ENCODE measurements around the gene TRIM28.

GRCh38 chr19:58557221-58558065, 13.6 kb downstream of the TRIM28 start:
- TF ChIP-seq CTCF (conservative IDR thresholded peaks at IDR 0.05 in 1 of 2, IDR thresholded peaks at IDR 0.05 in 1 of 2; ENCODE audit: extremely low read depth in 1 of 2, insufficient read depth in 1 of 2, low read depth in 1 of 2, low read length in 2 of 2) = no peak
- no peak for TF ChIP-seq EZH2 (IDR thresholded peaks at IDR 0.05; ENCODE audit: borderline replicate concordance, low read length)

Data from mammary epithelial cell (primary cell).